IMR-90 (cell line): Measurements from ENCODE around the gene UNKL. TPM values are rescaled to one million over a fixed set of nuclear protein-coding genes. Genes with fewer than 3 reads are reported as not detected.

ENCODE experiments used
- ATAC-seq: fragments of 200-7000 bp; cut with Tn5 transposase; 2 replicates; pipeline ENCODE4 v1.9.1; 2020; ENCODE audit warnings: low read depth, mild to moderate bottlenecking, moderate library complexity
- BruUV-seq: library from RNA; stranded (reverse); fragments of 400-500 nt; replicated peaks from 2 replicates; lab custom pipeline; 2021; lab: Mats Ljungman, UMichigan
- CTCF ChIA-PET: fragments of 300-600 bp; formaldehyde crosslinking; extraction: SDS; loops from one replicate; lab custom pipeline; 2021; ENCODE audit warnings: antibody characterized with exemption; lab: Yijun Ruan, JAX
- POLR2A ChIA-PET: fragments of 300-600 bp; sonication (Branson Sonifier 250); formaldehyde crosslinking; loops from one replicate; lab custom pipeline; 2022; ENCODE audit warnings: antibody characterized with exemption; ENCODE audit not compliant: unreplicated experiment; lab: Charles Lee
- DNase-seq: peaks from one replicate; pipeline ENCODE4 v3.0.0; 2013
- H2AFZ ChIP-seq: replicated peaks from 2 replicates; pipeline ENCODE3; 2013; ENCODE audit warnings: low read length, mild to moderate bottlenecking; ENCODE audit not compliant: poor library complexity
- H2AK5ac ChIP-seq: 2 replicates; pipeline ENCODE4 v1.6.1; 2013; ENCODE audit warnings: low read depth, low read length, inconsistent platforms
- H2AK9ac ChIP-seq: replicated peaks from 2 replicates; pipeline ENCODE3; 2013; ENCODE audit warnings: mild to moderate bottlenecking, low read depth, low read length, moderate library complexity; ENCODE audit not compliant: poor library complexity
- H2BK120ac ChIP-seq: 2 replicates; pipeline ENCODE4 v1.6.1; 2013; ENCODE audit warnings: low read depth, low read length, inconsistent platforms
- H2BK15ac ChIP-seq: 3 replicates; pipeline ENCODE4 v1.6.1; 2013; ENCODE audit warnings: low read depth, low read length, inconsistent platforms
- H2BK20ac ChIP-seq: 2 replicates; pipeline ENCODE4 v1.6.1; 2013; ENCODE audit warnings: low read depth, mild to moderate bottlenecking, inconsistent platforms, low read length, moderate library complexity
- H2BK5ac ChIP-seq: 2 replicates; pipeline ENCODE4 v1.6.1; 2013; ENCODE audit warnings: mild to moderate bottlenecking, low read depth, low read length, inconsistent platforms; ENCODE audit not compliant: poor library complexity, severe bottlenecking
- H3K14ac ChIP-seq: replicated peaks from 2 replicates; pipeline ENCODE4 v1.6.1; 2013; ENCODE audit warnings: low read depth, low read length, inconsistent platforms
- H3K18ac ChIP-seq: 2 replicates; pipeline ENCODE4 v1.6.1; 2013; ENCODE audit warnings: low read depth, low read length, control low read depth
- H3K23ac ChIP-seq: 2 replicates; pipeline ENCODE4 v1.6.1; 2013; ENCODE audit warnings: low read depth, low read length, inconsistent platforms
- H3K27ac ChIP-seq: 2 replicates; pipeline ENCODE4 v1.5.1; 2013; ENCODE audit warnings: mild to moderate bottlenecking, control low read depth, low read length; ENCODE audit not compliant: insufficient read depth
- H3K27me3 ChIP-seq: 2 replicates; pipeline ENCODE4 v1.6.1; 2013; ENCODE audit warnings: low read length; ENCODE audit not compliant: control insufficient read depth, insufficient read depth
- H3K36me3 ChIP-seq: 2 replicates; pipeline ENCODE4 v1.6.1; 2013; ENCODE audit warnings: low read length, mixed read lengths; ENCODE audit not compliant: control insufficient read depth, insufficient read depth
- H3K4ac ChIP-seq: 2 replicates; pipeline ENCODE4 v1.6.1; 2013; ENCODE audit warnings: low read depth, low read length, inconsistent platforms
- H3K4me1 ChIP-seq: 2 replicates; pipeline ENCODE4 v1.6.1; 2013; ENCODE audit warnings: low read length, mixed read lengths; ENCODE audit not compliant: control insufficient read depth, insufficient read depth
- H3K4me2 ChIP-seq: 2 replicates; pipeline ENCODE4 v1.6.1; 2013; ENCODE audit warnings: low read depth, mild to moderate bottlenecking, control low read depth, low read length, moderate library complexity
- H3K4me3 ChIP-seq: 2 replicates; pipeline ENCODE4 v1.5.1; 2013; ENCODE audit warnings: low read depth, mild to moderate bottlenecking, control low read depth, low read length, moderate library complexity; ENCODE audit not compliant: insufficient read depth
- H3K56ac ChIP-seq: 2 replicates; pipeline ENCODE4 v1.6.1; 2013; ENCODE audit warnings: low read length, inconsistent platforms; ENCODE audit not compliant: insufficient read depth; ENCODE audit errors: extremely low read depth
- H3K79me1 ChIP-seq, 2 experiments: 2 replicates each; pipeline ENCODE4 v1.6.1; 2013; ENCODE audit warnings: low read length in 2 of 2, inconsistent platforms in 1 of 2, low read depth in 1 of 2
- H3K9ac ChIP-seq: 2 replicates; pipeline ENCODE4 v1.6.1; 2013; ENCODE audit warnings: low read depth, low read length, control low read depth
- H3K9me1 ChIP-seq: 2 replicates; pipeline ENCODE4 v1.6.1; 2013; ENCODE audit warnings: low read length, inconsistent platforms; ENCODE audit not compliant: insufficient read depth
- H3K9me3 ChIP-seq: 2 replicates; pipeline ENCODE4 v1.6.1; 2013; ENCODE audit warnings: low read length; ENCODE audit not compliant: control insufficient read depth, insufficient read depth
- H4K20me1 ChIP-seq: 2 replicates; pipeline ENCODE4 v1.6.1; 2013; ENCODE audit warnings: low read length, inconsistent platforms; ENCODE audit not compliant: insufficient read depth
- H4K5ac ChIP-seq: 2 replicates; pipeline ENCODE4 v1.6.1; 2013; ENCODE audit warnings: mild to moderate bottlenecking, low read depth, low read length, control low read depth
- H4K8ac ChIP-seq, 2 experiments: 2 replicates each; pipeline ENCODE4 v1.6.1; 2013; ENCODE audit warnings: low read depth in 2 of 2, low read length in 2 of 2, control low read depth in 1 of 2, inconsistent platforms in 1 of 2
- H4K91ac ChIP-seq: 2 replicates; pipeline ENCODE4 v1.6.1; 2013; ENCODE audit warnings: low read depth, low read length, inconsistent platforms; ENCODE audit not compliant: insufficient read depth
- MXI1 ChIP-seq: IDR thresholded peaks from 2 replicates; pipeline ENCODE4 v1.6.1; 2012; ENCODE audit warnings: low read depth, mild to moderate bottlenecking, low read length, moderate library complexity, borderline replicate concordance
- RAD21 ChIP-seq: IDR thresholded peaks from 2 replicates; pipeline ENCODE4 v1.6.1; 2012; ENCODE audit warnings: low read length, improper control_type of control experiment
- WGBS, 2 experiments: methylation state at CpG; one replicate each; pipeline versions ENCODE4 v1.1.5 to v1.1.7; 2013; ENCODE audit warnings: missing lambda C conversion rate in 2 of 2; ENCODE audit not compliant: insufficient read length in 1 of 2; ENCODE audit errors: extremely low coverage in 2 of 2; 5-methylcytosine and 5-hydroxymethylcytosine counted together
- dilution Hi-C: fragments of 300-500 bp; cut with HindIII; formaldehyde crosslinking; loops from one replicate; pipeline ENCODE4 v1.14.3; 2018; ENCODE audit warnings: low sequenced_read_pairs; ENCODE audit not compliant: unreplicated experiment
- in situ Hi-C: fragments of 300-500 bp; cut with MboI; formaldehyde crosslinking; loops from 3 replicates; pipeline ENCODE4 v1.14.3; 2019; ENCODE audit warnings: low sequenced_read_pairs, inconsistent platforms, mixed read lengths
- intact Hi-C: fragments of 100-400 bp; cut with micrococcal nuclease; formaldehyde crosslinking; loops from 2 replicates; pipeline ENCODE4 v1.10.0; 2022
- polyA plus RNA-seq, 3 experiments: library from polyadenylated mRNA; depleted of rRNA; stranded (reverse); fragments of >200 nt; gene quantifications; 2 replicates each; pipeline ENCODE4 v1.2.3, GENCODE V29; 2012; ENCODE audit warnings: low replicate concordance in 1 of 3
- total RNA-seq: library from RNA; depleted of rRNA; stranded (reverse); fragments of >200 nt; gene quantifications from 2 replicates; pipeline ENCODE4 v1.2.3, GENCODE V29; 2012

Gene UNKL
- total and polyA plus RNA-seq, 2 of the 4 experiments (the other 2 are of a cell fraction), result 4.1 to 13.3 TPM

DNA sequence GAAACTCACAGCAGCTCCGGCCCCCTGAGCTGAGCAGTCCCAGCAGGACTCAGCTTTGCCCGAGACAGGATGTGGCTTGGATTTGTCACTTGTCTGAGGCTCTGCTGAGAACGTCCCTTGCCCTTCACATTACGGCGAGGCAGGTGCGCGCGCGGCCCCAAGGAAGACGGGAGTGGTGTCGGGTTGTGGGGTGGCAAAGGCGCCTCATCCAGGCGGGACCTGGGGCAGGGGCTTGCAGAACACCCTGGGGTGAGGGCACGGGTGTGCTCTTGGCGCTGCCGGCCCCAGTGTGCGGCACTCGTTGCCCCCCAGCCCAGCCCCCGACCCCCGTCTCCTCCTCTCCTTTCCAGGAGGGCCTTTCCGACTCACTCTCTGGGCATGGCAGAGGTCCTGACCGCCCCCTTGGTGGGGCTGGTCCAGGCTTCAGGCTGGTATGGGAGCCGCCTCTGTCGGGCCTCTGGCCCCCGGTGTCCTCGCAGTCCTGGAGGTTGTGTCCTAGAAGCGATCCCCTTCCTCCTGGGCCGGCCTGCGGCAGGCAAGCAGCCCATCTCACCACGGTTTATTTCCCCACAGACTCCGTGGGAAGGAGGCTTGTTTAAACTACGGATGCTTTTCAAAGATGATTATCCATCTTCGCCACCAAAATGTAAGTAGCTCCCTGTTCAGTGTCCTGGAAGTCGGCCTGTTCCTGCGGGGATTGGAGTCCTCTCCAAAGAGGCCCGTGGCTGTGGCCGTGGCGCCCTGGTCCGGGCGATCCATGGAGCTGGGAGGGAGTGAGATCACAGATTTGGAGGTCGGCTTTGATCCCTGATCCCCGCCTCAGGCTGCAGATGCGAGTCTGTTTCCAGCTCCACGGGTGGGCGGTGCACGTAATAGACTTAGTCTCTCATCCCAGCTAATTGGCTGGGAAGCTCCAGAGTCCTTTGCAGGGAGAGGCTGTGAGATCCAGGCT lies 99.1 kb downstream of the UNKL start (continued):
- TF ChIP-seq MXI1, result no peak

GRCh38 chr16:1314399-1315068 lies 100.0 kb downstream of the UNKL start:
- Histone ChIP-seq H4K91ac (no peak overlapping the region), H3K23ac (no peak overlapping the region), H3K4me2 (no peak overlapping the region), H3K9ac (no peak overlapping the region), H3K14ac (no peak overlapping the region), H2BK120ac (no peak overlapping the region), H3K79me1 (peaks cover 7 to 48% of the 10 kb centered on the region in 2 experiments), H4K20me1 (peaks cover 96% of the 10 kb centered on the region), H2AK9ac (no peak overlapping the region), H3K56ac (no peak overlapping the region), H3K27ac (no peak overlapping the region), H2AK5ac (no peak overlapping the region), H3K9me3 (no peaks in the 10 kb centered on the region), H4K5ac (no peak overlapping the region), H3K4me3 (no peak overlapping the region), H3K4me1 (peaks cover 15% of the 10 kb centered on the region), H2BK15ac (no peak overlapping the region), H3K18ac (no peak overlapping the region), H3K27me3 (no peaks in the 10 kb centered on the region), H2BK5ac (no peak overlapping the region), H4K8ac (no peak overlapping the region), H3K36me3 (peaks cover 65% of the 10 kb centered on the region), H2BK20ac (no peak overlapping the region), H3K9me1 (peaks cover 6% of the 10 kb centered on the region), H2AFZ (no peak overlapping the region), H3K4ac (no peak overlapping the region)
- DNase-seq, result no peak
- no peak for TF ChIP-seq RAD21
- no peak for ATAC-seq
- 93% methylated on average over 16 of the region's 28 CpGs; no CpG with 5 or more reads in 1 of the 2 experiments for WGBS, 2 experiments
- no TSS peak for BruUV-seq
- intact Hi-C loops, result no loop called here
- dilution Hi-C loops, result no loop called here
- POLR2A ChIA-PET, result no interaction called here
- CTCF ChIA-PET, result no interaction called here
- in situ Hi-C loops, result no loop called here
